NB4 (cell line): ENCODE measurements around the gene LRP6.

ENCODE experiments used
- DNase-seq: peaks from one replicate; pipeline ENCODE4 v3.0.0; 2010; ENCODE audit warnings: low read depth
- H3K4me3 ChIP-seq: one replicate; pipeline ENCODE4 v1.5.1; 2011; ENCODE audit warnings: mild to moderate bottlenecking, low read depth, low read length, moderate library complexity
- CTCF ChIP-seq: IDR thresholded peaks from one replicate; pipeline ENCODE4 v1.5.1; 2012; ENCODE audit warnings: low read depth, low read length
- MAX ChIP-seq: IDR thresholded peaks from 2 replicates; pipeline ENCODE4 v1.6.1; 2011; ENCODE audit warnings: low read depth, low read length
- MYC ChIP-seq: IDR thresholded peaks from 2 replicates; pipeline ENCODE4 v1.6.1; 2011; ENCODE audit warnings: low read depth, low read length
- POLR2A ChIP-seq: IDR thresholded peaks from 2 replicates; pipeline ENCODE4 v1.6.1; 2011; ENCODE audit warnings: mild to moderate bottlenecking; ENCODE audit not compliant: insufficient read length; ENCODE audit errors: extremely low read depth

Gene LRP6

DNA sequence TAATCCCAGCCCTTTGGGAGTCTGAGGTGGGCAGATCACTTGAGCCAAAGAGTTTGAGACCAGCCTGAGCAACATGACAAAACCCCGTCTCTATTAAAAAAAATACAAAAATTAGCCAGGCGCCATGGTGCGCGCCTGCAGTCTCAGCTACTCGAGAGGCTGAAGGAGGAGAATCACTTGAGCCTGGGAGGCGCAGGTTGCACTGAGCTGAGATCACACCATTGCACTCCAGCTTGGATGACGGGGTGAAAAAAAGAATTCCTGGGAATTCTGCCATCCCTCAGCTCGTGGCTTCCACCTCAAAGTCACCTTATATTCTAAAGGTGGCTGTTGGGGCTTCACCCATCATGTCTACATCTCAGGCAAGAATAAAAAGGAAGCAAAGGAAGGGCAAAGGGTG, 183.2 kb downstream of the LRP6 start:
- TF ChIP-seq CTCF, result no peak
- TF ChIP-seq MAX, result no peak
- no peak for TF ChIP-seq POLR2A
- no peak for TF ChIP-seq MYC
- no peak overlapping the region for H3K4me3 ChIP-seq
- no peak for DNase-seq

GRCh38 chr12:12081836-12082497, 184.9 kb downstream of the LRP6 start:
- peak; percentile 62 for DNase-seq
- no peak overlapping the region for H3K4me3 ChIP-seq
- no peak for TF ChIP-seq MAX
- TF ChIP-seq CTCF, result peak; percentile 14
- no peak for TF ChIP-seq MYC
- TF ChIP-seq POLR2A, result no peak

GRCh38 chr12:12079291-12079690, 187.6 kb downstream of the LRP6 start:
- no peak overlapping the region for H3K4me3 ChIP-seq
- DNase-seq, result no peak
- TF ChIP-seq CTCF (no peak), MYC (no peak), POLR2A (no peak), MAX (no peak)

- no peak for DNase-seq
- TF ChIP-seq CTCF (no peak), MAX (no peak), MYC (no peak), POLR2A (no peak)
- no peak overlapping the region for H3K4me3 ChIP-seq
Observed at GRCh38 chr12:12072064-12072760, 194.6 kb downstream of the LRP6 start.

DNA sequence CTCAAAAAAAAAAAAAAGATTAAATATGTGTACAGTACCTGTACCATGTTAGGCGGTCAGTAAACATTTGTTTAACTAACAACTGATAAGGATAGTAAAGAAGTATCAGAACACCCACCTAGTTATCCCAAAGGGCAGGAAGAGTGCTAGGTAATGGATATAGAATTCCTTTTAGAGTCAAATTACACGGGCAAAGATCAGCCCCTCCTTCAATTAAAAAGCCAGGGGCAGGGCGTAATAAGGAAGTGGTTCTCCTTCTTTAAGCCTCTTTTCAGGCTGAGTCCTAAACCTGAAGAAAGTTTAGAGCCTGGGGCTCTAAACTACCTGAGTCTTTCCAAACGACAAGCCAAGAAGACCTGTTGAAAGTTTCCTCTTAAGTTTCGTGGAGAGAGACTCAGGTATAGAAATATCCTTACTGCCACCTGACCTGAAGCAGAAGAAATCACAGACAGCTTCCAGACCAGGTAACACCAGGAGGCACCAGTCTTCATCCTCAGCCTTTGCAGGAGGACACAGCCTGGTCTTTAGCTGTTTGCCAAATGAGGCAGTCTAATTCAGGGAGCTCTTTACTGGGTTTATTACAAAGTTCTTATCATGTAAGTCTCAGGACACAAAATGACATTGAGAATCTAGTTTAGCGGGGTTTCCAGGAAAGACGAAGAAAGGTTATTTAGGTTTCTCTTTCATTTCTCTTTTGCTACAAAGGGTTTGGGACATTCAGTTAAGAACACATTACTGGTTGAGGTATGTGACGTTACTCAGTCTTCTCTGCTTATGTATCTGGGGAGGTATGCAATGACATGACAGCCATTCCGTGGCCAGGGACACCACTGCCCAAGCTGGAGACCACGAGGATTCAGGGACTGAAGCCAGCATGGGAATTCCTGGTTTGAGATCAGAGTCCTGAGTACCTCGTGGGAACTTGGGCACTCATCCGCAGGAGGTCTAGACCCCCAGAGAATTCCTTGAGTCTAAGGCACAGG, 195.9 kb downstream of the LRP6 start, which contains the start of gene BCL2L14:
Gene BCL2L14 (plus strand): TSS at position 266 of the 983 bp plus-strand sequence. CDS start 8,367 bp downstream, outside the sequence.
- no peak for DNase-seq
- no peak within 1 kb of the TSS for H3K4me3 ChIP-seq
- no peak for TF ChIP-seq CTCF
- no peak for TF ChIP-seq POLR2A
- TF ChIP-seq MYC, result no peak
- TF ChIP-seq MAX, result no peak
